ENCODE measurements around the gene TREH. TPM values are rescaled to one million over a fixed set of nuclear protein-coding genes. Genes with fewer than 3 reads are reported as not detected.

The TREH gene
- total and polyA plus RNA-seq, 2 of the 8 experiments (the other 6 are each of a cell fraction or from before 2014, with no cell fraction given), result 0.03 TPM; not detected in 1

GRCh38 chr11:118655486-118656190 is 23.8 kb downstream of the TREH start:
- FAIRE-seq, result no peak
- Histone ChIP-seq H3K79me1 (ENCODE audit: low read depth, low read length) (no peaks in the 10 kb centered on the region), H3K4me1 (replicated peaks in 1 of 4; ENCODE audit: control insufficient read depth in 3 of 4, insufficient read depth in 4 of 4, low read length in 3 of 4) (peaks cover 0 to 26% (median 21%) of the 10 kb centered on the region in 4 experiments; a peak in 6 of 7 replicates), H2AFZ (ENCODE audit: low read length) (no peak overlapping the region), H2BK12ac (ENCODE audit: low read depth, low read length) (no peak overlapping the region), H3K4me2 (ENCODE audit: insufficient read depth in 1 of 2, low read depth in 2 of 2, low read length in 2 of 2) (no peak overlapping the region), H3K4ac (replicated peaks; ENCODE audit: insufficient read length, low read depth, low read length) (no peak overlapping the region), H2BK5ac (ENCODE audit: low read depth, low read length) (no peak overlapping the region), H2BK20ac (ENCODE audit: low read length) (no peak overlapping the region), H3K14ac (ENCODE audit: insufficient read length) (no peak overlapping the region), H3K9me3 (ENCODE audit: insufficient read depth in 2 of 2, low read depth in 1 of 2, low read length in 1 of 2) (no peaks in the 10 kb centered on the region), H3K4me3 (ENCODE audit: extremely low read depth in 1 of 4, insufficient read depth in 2 of 4, low read depth in 3 of 4, low read length in 4 of 4) (no peak overlapping the region), H3K27ac (ENCODE audit: low read depth, low read length) (no peak overlapping the region), H3K9ac (replicated peaks in 1 of 4; ENCODE audit: extremely low read depth in 1 of 4, low read depth in 3 of 4, low read length in 3 of 4) (no peak overlapping the region), H4K5ac (ENCODE audit: insufficient read length, low read depth, low read length) (no peak overlapping the region), H4K20me1 (replicated peaks in 1 of 2; ENCODE audit: control insufficient read depth in 1 of 2, insufficient read depth in 2 of 2, low read length in 2 of 2) (peaks cover 4 to 6% of the 10 kb centered on the region in 2 experiments), H2BK15ac (ENCODE audit: low read length) (no peak overlapping the region), H2BK120ac (replicated peaks; ENCODE audit: low read depth, low read length) (no peak overlapping the region), H3K23me2 (ENCODE audit: low read depth, low read length) (no peaks in the 10 kb centered on the region), H2AK5ac (ENCODE audit: low read depth, low read length) (no peak overlapping the region), H3K23ac (ENCODE audit: insufficient read length) (no peak overlapping the region), H3K79me2 (ENCODE audit: control insufficient read depth in 1 of 2, insufficient read depth in 2 of 2, low read length in 2 of 2) (no peaks in the 10 kb centered on the region), H3K36me3 (ENCODE audit: control insufficient read depth in 2 of 4, insufficient read depth in 4 of 4, low read length in 3 of 4) (peaks cover 6 to 33% (median 18%) of the 10 kb centered on the region in 4 experiments; a peak in 7 of 8 replicates), H3K18ac (ENCODE audit: extremely low read depth, low read length) (no peak overlapping the region), H4K91ac (replicated peaks; ENCODE audit: insufficient read length, low read length) (no peak overlapping the region), H3K27me3 (replicated peaks in 1 of 4; ENCODE audit: control insufficient read depth in 3 of 4, extremely low read depth in 1 of 4, insufficient read depth in 3 of 4, low read length in 3 of 4) (no peaks in the 10 kb centered on the region), H4K8ac (ENCODE audit: extremely low read depth, insufficient read depth, low read length) (no peak overlapping the region), H3K56ac (replicated peaks; ENCODE audit: insufficient read length, low read depth, low read length) (no peak overlapping the region)
- POLR2A ChIA-PET (ENCODE audit: partially characterized antibody), result interaction anchor here (1.1 to 16.1 kb wide), 4 partner anchors 15 to 137 kb away, joined by 3 to 271 read pairs (median 4); no protein-coding TSS in a partner anchor
- no peak for DNase-seq (ENCODE audit: low read depth in 1 of 2, low spot score in 2 of 2)
- CTCF ChIA-PET (ENCODE audit: partially characterized antibody), result interaction anchor here (1.0 to 6.6 kb wide), 5 partner anchors 10 to 62 kb away, joined by 3 to 63 read pairs (median 4); partner anchors contain the start of gene PHLDB1
- WGBS, 2 experiments (ENCODE audit: extremely low coverage in 1 of 2, insufficient coverage in 1 of 2, insufficient read length in 1 of 2, insufficient replicate concordance in 2 of 2, low coverage in 1 of 2, low lambda C conversion rate in 2 of 2, missing lambda C conversion rate in 1 of 2), result 91% methylated on average over 7 of the region's 7 CpGs; no CpG with 5 or more reads in 1 of the 2 experiments
- no peak for TF ChIP-seq SP4 (IDR thresholded peaks at IDR 0.05; ENCODE audit: low read length)
- no peak for TF ChIP-seq CTBP2 (IDR thresholded peaks at IDR 0.05; ENCODE audit: borderline replicate concordance, insufficient read depth, insufficient read length, low read length)
- no peak for TF ChIP-seq YY1 (IDR thresholded peaks at IDR 0.05; ENCODE audit: low read depth, low read length)
- TF ChIP-seq GABPA (IDR thresholded peaks at IDR 0.05; ENCODE audit: borderline replicate concordance, insufficient read depth, low read length), result no peak
- no peak for TF ChIP-seq SIN3A (conservative IDR thresholded peaks at IDR 0.05 in 1 of 2, IDR thresholded peaks at IDR 0.05 in 1 of 2; ENCODE audit: low read depth in 1 of 2, low read length in 2 of 2)
- no peak for TF ChIP-seq CTCF (IDR thresholded peaks at IDR 0.05; ENCODE audit: control extremely low read depth in 1 of 3, insufficient read depth in 1 of 3, low read depth in 1 of 3, low read length in 3 of 3)
- no peak for TF ChIP-seq CBX5 (IDR thresholded peaks at IDR 0.05; ENCODE audit: low read depth, low read length)
- no peak for TF ChIP-seq KDM5A (IDR thresholded peaks at IDR 0.05; ENCODE audit: low read length)
- TF ChIP-seq CEBPB (IDR thresholded peaks at IDR 0.05; ENCODE audit: low read depth, low read length), result no peak
- TF ChIP-seq ZNF274 (IDR thresholded peaks at IDR 0.05; ENCODE audit: borderline replicate concordance, extremely low read depth, low read length), result no peak
